K562 (cell line): Measurements from ENCODE around the gene POLR2J.
"Not testable (repeated sequence)": the region's sequence is repeated elsewhere in the genome, so short reads cannot be mapped to it uniquely, and the experiment has no call there.

Experiments
- CTCF ChIP-seq, 3 experiments: IDR thresholded peaks in 2 of 3; conservative IDR thresholded peaks in 1 of 3; 2 replicates each; pipeline ENCODE4 v1.5.1; 2011 to 2012; ENCODE audit warnings: low read length in 3 of 3, mild to moderate bottlenecking in 3 of 3, control low read depth in 2 of 3, improper control_type of control experiment in 1 of 3, inconsistent platforms in 1 of 3, low read depth in 1 of 3, mixed read lengths in 1 of 3, moderate library complexity in 1 of 3; ENCODE audit not compliant: insufficient read depth in 2 of 3
- EZH2 ChIP-seq: IDR thresholded peaks from 2 replicates; pipeline ENCODE4 v1.6.1; 2012; ENCODE audit warnings: low read depth, mild to moderate bottlenecking, inconsistent platforms, low read length, borderline replicate concordance
- KLF16 ChIP-seq: IDR thresholded peaks from 2 replicates; pipeline ENCODE4 v1.6.1; 2016; ENCODE audit warnings: antibody characterized with exemption
- MLX ChIP-seq, 2 experiments: fragments of 450-650 bp in 1 of 2; sonication (generic) in 1 of 2; formaldehyde crosslinking; conservative IDR thresholded peaks; 2 replicates each; pipeline versions ENCODE4 v1.4.0 to v1.8.1; 2020 to 2022; ENCODE audit warnings: mild to moderate bottlenecking in 1 of 2, missing genetic modification reagents in 1 of 2
- MXD1 ChIP-seq: fragments of 250-450 bp; sonication (Bioruptor Pico); IDR thresholded peaks from 2 replicates; pipeline ENCODE4 v1.8.0; 2021; ENCODE audit warnings: borderline replicate concordance, mild to moderate bottlenecking, moderate library complexity; ENCODE audit not compliant: poor library complexity, severe bottlenecking
- NBN ChIP-seq: fragments of 450-650 bp; IDR thresholded peaks from 2 replicates; pipeline ENCODE4 v1.6.1; 2016; ENCODE audit warnings: low read depth, mild to moderate bottlenecking
- PKNOX1 ChIP-seq: fragments of 450-650 bp; IDR thresholded peaks from 2 replicates; pipeline ENCODE4 v1.6.1; 2016
- TFAP4 ChIP-seq: sonication (generic); formaldehyde crosslinking; IDR thresholded peaks from 2 replicates; pipeline ENCODE4 v1.8.0; 2022; ENCODE audit warnings: missing genetic modification reagents, mild to moderate bottlenecking, moderate library complexity, borderline replicate concordance
- ZNF121 ChIP-seq: sonication (generic); formaldehyde crosslinking; conservative IDR thresholded peaks from 2 replicates; pipeline ENCODE4 v1.8.0; 2022; ENCODE audit warnings: missing genetic modification reagents
- ZNF184 ChIP-seq: sonication (generic); formaldehyde crosslinking; IDR thresholded peaks from 2 replicates; pipeline ENCODE4 v1.5.0; 2020; ENCODE audit warnings: missing genetic modification reagents

- TF ChIP-seq TFAP4 (CRISPR knock-in tag); EZH2; KLF16; MXD1 (CRISPR knock-in tag); NBN; PKNOX1; ZNF121; CTCF (IDR thresholded peaks at IDR 0.05 in 2 of 3, conservative IDR thresholded peaks at IDR 0.05 in 1 of 3; ENCODE audit: insufficient read depth in 2 of 3, low read depth in 1 of 3, low read length in 3 of 3); MLX (CRISPR knock-in tag; conservative IDR thresholded peaks at IDR 0.05); ZNF184: not testable (repeated sequence)
Observed at GRCh38 chr7:102514881-102515721, 36.4 kb upstream of the POLR2J start.
